Prostate gland (tissue), 2 donors: Measurements from ENCODE around the gene SERPINB1.

Source experiments
- POLR2AphosphoS5 ChIP-seq: sonication (generic); formaldehyde crosslinking; IDR thresholded peaks from one replicate; pipeline ENCODE4 v1.6.1; 2017; ENCODE audit warnings: antibody characterized with exemption
- TF ChIP-seq, protein P1 (sequence below), 4 experiments: fragments of 200-600 bp in 2 of 4; fragments of 450-650 bp in 2 of 4; sonication (generic) in 2 of 4; IDR thresholded peaks; 1 replicate in 3 of 4; 2 replicates in 1 of 4; pipeline ENCODE4 v1.5.1; 2016 to 2019; ENCODE audit warnings: antibody characterized with exemption in 4 of 4, mild to moderate bottlenecking in 2 of 4, moderate library complexity in 2 of 4

DNA sequence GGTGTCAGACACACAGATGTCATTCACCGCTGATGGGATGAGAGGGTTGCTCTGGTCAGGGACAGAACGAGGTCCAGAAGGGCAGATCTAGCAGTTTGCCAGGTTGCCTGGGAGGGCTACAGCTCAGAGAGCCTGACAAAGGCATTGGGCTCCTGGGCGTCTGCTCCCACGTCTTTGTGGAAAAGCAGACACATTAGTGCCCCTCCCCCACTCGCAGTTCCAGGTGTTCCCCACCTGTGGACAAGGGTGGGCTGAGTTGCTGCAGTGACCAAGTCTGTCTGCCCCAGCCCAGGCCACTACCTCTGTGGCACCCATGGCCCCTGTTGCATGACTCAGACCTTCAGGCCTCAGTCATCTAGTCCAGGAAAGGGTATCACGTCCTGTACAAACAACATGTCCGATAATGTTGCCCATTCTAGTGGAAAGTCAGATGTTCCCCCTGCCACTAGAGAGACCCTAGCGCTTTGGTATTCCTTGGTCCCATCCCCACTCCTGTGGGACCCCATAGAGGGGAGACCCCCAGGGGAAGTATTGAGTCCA lies 39.1 kb downstream of the SERPINB1 start:
- TF ChIP-seq, protein P1, sequence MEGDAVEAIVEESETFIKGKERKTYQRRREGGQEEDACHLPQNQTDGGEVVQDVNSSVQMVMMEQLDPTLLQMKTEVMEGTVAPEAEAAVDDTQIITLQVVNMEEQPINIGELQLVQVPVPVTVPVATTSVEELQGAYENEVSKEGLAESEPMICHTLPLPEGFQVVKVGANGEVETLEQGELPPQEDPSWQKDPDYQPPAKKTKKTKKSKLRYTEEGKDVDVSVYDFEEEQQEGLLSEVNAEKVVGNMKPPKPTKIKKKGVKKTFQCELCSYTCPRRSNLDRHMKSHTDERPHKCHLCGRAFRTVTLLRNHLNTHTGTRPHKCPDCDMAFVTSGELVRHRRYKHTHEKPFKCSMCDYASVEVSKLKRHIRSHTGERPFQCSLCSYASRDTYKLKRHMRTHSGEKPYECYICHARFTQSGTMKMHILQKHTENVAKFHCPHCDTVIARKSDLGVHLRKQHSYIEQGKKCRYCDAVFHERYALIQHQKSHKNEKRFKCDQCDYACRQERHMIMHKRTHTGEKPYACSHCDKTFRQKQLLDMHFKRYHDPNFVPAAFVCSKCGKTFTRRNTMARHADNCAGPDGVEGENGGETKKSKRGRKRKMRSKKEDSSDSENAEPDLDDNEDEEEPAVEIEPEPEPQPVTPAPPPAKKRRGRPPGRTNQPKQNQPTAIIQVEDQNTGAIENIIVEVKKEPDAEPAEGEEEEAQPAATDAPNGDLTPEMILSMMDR (IDR thresholded peaks at IDR 0.05): no peak
- no peak for TF ChIP-seq POLR2AphosphoS5
